Fibroblast of skin of left biceps (primary cell): ENCODE results near the gene DNAJC4.

Experiments used
- DNase-seq, 2 experiments: peaks; one replicate each; pipeline ENCODE4 v3.0.0-alpha.2; 2013; ENCODE audit warnings: low read depth in 2 of 2

DNAJC4 gene

GRCh38 chr11:64258356-64258755 is 28.0 kb downstream of the DNAJC4 start:
- DNase-seq: no peak

DNA sequence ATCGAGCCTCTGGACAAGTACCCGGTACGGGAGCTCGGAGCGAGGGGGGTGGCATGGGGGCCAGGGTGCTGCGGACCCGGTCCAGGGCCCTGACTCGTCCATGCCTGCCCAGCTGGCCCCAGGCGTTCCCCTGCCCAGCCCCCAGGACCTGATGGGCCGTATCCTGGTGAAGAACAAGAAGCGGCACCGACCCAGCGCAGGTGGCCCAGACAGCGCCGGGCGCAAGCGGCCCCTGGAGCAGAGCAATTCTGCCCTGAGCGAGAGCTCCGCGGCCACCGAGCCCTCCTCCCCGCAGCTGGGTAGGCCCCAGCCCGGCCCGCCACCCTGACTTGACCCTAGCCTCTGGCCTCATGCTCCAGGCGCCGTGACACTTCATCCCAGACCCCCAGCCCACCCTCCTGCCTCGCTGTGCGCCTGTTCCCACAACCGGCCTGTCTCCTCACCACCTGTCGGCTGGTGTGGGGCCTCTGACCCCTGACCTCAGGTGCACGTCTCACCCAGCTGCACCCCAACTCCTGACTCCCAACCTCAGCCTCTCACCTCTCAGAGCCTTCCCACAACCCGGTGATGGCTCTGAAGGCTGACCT is 28.7 kb downstream of the DNAJC4 start:
- no peak for DNase-seq

DNA sequence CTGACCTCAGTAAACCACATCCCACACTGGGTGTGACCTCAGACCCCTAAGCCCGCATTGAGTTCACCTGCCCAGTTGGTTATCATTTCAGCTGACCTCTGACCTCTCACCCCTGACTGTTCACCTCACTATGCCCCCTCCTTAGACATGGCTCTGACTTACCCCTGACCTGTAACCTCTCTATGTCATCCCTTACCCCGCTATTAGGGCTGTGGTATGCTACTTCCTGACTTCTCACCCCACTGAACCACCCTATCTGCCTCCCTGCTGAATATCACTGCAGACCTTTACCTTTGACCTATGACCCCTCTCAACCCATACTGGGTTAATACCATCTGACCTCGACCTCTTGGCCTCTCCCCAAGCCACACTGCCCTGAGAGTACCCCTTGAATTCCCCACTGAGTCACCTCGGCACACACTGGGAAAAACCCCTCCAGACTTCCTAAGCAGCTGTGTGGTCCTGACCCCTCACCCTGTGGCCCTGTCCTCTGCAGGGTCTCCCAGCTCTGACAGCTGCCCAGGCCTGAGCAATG is 29.3 kb downstream of the DNAJC4 start:
- DNase-seq: no peak

DNA sequence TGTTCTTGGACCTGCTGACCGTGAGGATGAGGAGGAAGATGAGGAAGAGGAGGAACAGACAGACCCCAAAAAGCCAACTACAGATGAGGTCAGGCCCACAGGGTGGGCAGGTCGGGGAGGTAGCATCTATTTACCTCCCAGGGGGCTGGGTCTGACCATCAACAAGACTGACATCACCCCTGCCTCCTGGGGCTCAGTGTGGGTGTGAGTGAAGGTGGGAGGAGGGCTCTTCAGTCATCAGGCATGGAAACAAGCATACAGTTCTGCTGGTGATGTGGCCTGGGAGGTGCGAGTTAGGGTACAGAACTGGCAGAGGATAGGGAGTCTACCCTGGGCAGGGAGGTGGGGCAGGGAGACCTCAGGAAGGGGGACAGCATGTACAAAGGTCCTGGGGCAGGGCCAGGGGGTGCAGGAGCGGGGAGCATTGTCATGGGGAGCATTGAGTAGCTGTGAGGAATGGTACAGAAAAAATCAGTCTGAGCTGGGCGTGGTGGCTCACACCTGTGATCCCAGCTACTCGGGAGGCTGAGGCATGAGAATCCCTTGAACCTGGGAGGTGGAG is 29.9 kb downstream of the DNAJC4 start:
- no peak for DNase-seq

DNA sequence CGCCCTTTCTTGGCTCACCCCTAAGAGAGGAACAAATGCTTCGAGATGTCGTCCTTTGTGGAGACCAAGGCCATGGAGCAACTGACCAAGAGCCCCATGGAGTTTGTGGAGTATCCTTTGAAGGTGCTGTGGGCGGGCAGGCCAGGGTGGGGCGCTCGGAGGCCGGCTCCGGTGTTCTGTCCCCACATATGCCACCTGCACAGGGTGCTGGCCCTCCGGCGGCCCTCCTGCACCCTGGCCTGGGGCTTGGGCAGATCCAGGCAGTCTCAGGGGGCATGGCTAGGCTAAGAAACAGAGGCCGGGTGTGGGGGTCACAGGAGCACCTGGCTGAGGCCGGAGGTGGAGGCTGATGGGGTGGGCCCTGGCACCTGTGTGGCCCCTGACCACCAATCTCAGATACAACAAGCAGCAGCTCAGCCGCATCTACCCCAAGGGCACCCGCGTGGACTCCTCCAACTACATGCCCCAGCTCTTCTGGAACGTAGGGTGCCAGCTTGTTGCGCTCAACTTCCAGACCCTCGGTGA is 31.3 kb downstream of the DNAJC4 start:
- DNase-seq: no peak

GRCh38 chr11:64262271-64263002 is 32.1 kb downstream of the DNAJC4 start:
- no peak for DNase-seq

GRCh38 chr11:64263021-64263946 is 32.9 kb downstream of the DNAJC4 start:
- no peak for DNase-seq

GRCh38 chr11:64263947-64264317 is 33.6 kb downstream of the DNAJC4 start:
- DNase-seq: no peak

- DNase-seq: no peak
Measured at GRCh38 chr11:64264371-64264852, 34.1 kb downstream of the DNAJC4 start.

DNA sequence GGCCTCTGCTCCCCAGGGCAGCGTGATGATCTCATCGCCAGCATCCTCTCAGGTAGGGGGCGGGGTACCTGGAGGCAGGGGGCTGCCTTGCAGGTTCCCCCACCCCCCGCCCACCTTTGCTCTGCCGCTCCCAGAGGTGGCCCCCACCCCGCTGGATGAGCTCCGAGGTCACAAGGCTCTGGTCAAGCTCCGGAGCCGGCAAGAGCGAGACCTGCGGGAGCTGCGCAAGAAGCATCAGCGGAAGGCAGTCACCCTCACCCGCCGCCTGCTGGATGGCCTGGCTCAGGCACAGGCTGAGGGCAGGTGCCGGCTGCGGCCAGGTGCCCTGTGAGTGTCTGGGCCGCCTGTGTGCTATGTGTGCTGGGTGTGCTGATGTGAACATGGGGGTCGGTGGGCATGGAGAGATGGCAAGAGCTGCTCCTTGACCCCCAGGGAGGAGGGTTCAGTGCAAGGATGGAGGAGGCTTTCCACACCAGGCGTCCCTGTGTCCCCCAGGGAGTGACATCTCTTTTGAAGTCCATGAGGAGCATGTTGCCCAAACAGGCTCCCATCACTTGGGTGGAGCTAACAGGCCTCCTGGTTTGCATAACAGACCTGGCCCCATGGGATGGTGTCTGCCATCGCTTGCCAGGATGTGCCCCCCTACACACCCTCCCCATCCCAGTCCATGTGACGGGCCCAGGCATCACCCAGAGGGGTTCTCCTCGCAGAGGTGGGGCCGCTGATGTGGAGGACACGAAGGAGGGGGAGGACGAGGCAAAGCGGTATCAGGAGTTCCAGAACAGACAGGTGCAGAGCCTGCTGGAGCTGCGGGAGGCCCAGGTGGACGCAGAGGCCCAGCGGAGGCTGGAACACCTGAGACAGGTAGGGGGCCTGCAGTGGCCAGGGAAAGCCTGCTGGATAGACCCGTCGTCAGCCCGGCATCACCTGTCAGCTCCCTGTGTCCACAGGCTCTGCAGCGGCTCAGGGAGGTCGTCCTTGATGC is 35.1 kb downstream of the DNAJC4 start:
- no peak for DNase-seq

DNA sequence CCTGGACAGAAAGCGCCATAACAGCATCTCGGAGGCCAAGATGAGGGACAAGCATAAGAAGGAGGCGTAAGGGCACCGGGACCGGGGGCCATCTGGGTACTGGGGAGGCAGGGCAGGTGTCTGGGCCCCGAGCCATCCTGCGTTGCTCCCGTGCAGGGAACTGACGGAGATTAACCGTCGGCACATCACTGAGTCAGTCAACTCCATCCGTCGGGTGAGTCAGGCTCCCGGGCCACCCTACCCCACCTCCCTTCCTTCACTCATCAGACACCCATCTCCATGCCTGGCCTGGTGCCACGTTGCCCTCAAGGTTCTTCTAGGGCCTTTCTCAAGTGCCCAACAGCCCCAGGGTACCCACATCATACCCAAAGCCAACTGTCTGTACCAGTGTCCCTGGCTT is 36.0 kb downstream of the DNAJC4 start:
- DNase-seq: no peak

DNA sequence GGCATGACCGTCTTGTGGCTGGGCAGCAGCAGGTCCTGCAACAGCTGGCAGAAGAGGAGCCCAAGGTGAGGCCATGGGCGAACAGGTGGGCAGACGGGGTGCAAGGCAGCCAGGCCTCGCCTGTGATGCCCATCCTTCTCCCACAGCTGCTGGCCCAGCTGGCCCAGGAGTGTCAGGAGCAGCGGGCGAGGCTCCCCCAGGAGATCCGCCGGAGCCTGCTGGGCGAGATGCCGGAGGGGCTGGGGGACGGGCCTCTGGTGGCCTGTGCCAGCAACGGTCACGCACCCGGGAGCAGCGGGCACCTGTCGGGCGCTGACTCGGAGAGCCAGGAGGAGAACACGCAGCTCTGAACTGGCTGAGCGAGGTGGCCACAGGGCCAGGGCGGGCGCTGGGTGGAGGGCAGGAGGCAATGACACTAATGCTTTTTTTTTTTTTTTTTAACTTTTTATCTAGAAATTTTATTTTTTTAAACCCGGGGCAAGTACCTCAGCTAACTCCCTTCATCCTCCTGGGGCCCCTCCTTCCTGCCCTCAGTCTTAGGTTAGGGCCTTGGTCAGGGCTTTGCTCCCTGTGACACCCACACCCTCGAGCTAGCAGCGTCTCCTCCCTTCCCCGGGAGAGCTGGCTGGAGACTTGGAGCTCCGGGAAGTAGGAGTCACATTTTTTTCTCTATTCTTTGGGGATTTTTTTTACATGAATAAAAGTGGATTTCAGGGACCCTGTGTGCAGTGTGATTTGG is 37.0 kb downstream of the DNAJC4 start:
- no peak for DNase-seq

GRCh38 chr11:64268025-64268892 is 37.9 kb downstream of the DNAJC4 start:
- no peak for DNase-seq

DNA sequence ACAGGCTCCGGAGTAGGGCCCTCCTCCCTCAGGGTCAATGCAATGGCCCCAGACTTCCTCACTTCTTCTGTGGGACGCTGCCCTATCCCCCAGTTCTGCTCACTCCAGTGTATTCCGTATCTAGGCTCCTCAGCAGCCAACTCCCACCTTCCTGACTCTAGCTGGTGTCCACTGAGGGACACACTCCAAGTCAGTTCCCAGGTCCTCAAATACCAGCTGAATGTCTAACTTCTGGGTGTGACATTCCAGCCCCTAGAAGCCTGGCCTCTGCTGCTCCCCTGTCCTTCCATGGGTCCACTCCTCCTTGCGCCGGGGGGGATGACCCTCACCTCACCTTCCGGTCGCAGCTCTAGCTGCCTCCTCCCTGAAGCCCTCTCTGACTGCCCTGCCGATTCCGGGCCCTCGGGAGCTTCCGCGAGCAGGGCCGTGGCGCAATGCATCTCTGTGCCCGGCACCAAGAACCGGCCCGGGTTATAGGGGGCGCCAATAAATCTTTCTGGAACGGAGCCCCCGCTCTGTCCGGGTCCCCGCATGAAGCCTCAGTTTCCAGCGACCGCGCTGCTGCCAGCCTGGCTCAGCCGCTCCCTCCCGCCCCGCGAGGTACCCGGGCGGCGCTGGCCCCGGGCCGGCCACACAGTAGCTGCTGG is 38.7 kb downstream of the DNAJC4 start:
- no peak for DNase-seq

DNA sequence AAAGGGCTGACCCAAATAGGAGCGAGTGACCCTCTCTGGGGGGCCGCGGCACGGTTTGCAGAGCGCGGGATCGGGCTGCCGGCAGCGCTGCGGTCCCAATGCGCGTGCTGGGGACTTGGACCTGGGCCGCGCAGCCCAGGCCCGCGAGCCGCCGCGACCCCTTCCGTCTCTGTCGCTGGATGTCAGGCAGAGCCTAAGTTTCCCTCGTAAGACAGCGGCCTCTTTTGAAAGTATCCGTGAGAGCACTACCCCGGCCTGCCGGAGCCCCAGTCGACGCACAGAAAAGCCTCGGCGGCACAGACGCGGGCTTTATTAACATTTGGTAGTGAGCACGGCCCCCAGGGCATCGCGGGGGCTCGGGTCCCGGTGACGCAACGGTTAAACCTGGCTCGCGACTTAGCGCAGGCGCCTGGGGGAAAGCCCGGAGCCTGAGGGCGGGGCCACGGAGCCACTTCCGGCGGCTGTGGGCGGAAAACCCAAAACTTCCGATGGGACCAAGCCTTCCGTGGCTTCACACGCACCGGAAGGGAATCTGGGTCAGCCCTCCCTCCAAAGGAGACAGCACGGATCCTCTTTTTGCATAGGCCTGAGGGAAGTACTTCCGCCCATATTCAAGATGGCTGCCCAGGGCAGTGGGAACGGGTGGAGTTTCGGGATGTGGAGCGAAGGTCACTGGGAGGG is 39.3 kb downstream of the DNAJC4 start:
- peak; percentile 100 for DNase-seq

DNA sequence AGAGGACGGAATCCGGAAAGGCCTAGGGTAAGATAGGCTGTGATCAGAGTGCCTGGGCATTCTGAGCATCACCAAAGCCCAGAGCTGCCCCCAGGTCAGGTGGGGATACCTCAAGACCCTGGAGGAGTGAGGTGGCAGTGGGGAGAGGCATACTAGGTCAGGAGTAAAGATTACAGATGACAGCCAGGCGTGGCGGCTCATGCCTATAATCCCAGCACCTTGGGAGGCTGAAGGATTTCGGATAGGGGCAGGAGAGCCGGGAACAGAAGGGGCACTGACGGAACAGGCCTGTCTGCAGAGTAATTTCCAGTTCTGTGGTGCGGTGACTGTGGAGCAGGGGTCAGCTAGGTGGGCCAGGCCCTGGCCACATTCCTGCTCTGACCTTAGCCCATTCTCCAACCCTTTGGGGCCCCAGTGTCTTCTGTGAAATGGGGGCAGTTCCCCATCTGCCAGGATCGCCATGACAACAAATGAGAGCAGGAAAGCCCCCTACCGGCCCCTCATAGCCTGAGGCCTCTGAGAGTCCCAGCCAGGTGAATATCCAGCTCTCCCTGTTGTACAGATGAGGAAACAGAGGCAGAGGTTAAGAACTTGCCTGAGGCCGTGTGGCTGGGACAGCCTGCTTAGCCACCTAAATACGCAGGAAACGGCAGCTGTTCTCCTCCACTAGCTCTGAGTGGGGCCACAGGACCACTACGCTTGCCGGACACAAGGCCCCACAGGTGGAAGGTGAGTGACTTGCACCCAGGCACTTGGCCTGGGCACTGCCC is 44.9 kb downstream of the DNAJC4 start:
- DNase-seq: no peak

- DNase-seq: no peak
Measured at GRCh38 chr11:64275841-64276240, 45.5 kb downstream of the DNAJC4 start.
